ENCODE data around the gene ALDH3A2.

Gene ALDH3A2

GRCh38 chr17:19648475-19649273 is at the start of gene ALDH3A2:
Gene ALDH3A2 (plus strand): TSS chr17:19648751. CDS start chr17:19648972, 221 bp downstream.
- in situ Hi-C loops (cut with MboI; ENCODE audit: low sequenced_read_pairs): no loop called here

GRCh38 chr17:19610311-19610710 is 38.2 kb upstream of the ALDH3A2 start:
- in situ Hi-C loops (cut with MboI; ENCODE audit: low sequenced_read_pairs): no loop called here

GRCh38 chr17:19610879-19611278 is 37.7 kb upstream of the ALDH3A2 start:
- in situ Hi-C loops (cut with MboI; ENCODE audit: low sequenced_read_pairs): no loop called here

GRCh38 chr17:19613979-19614378 is 34.6 kb upstream of the ALDH3A2 start:
- in situ Hi-C loops (cut with MboI; ENCODE audit: low sequenced_read_pairs): no loop called here

GRCh38 chr17:19614900-19615299 is 33.7 kb upstream of the ALDH3A2 start:
- in situ Hi-C loops (cut with MboI; ENCODE audit: low sequenced_read_pairs): no loop called here

- in situ Hi-C loops (cut with MboI; ENCODE audit: low sequenced_read_pairs): no loop called here
Measured at GRCh38 chr17:19618015-19618414, 30.5 kb upstream of the ALDH3A2 start.

- in situ Hi-C loops (cut with MboI; ENCODE audit: low sequenced_read_pairs): no loop called here
Measured at GRCh38 chr17:19619705-19620325, 28.7 kb upstream of the ALDH3A2 start.

GRCh38 chr17:19621697-19622096 is 26.9 kb upstream of the ALDH3A2 start:
- in situ Hi-C loops (cut with MboI; ENCODE audit: low sequenced_read_pairs): no loop called here

GRCh38 chr17:19626079-19626478 is 22.5 kb upstream of the ALDH3A2 start:
- in situ Hi-C loops (cut with MboI; ENCODE audit: low sequenced_read_pairs): no loop called here

GRCh38 chr17:19629449-19629848 is 19.1 kb upstream of the ALDH3A2 start:
- in situ Hi-C loops (cut with MboI; ENCODE audit: low sequenced_read_pairs): no loop called here

GRCh38 chr17:19630035-19630434 is 18.5 kb upstream of the ALDH3A2 start:
- in situ Hi-C loops (cut with MboI; ENCODE audit: low sequenced_read_pairs): no loop called here

GRCh38 chr17:19630661-19631060 is 17.9 kb upstream of the ALDH3A2 start:
- in situ Hi-C loops (cut with MboI; ENCODE audit: low sequenced_read_pairs): no loop called here

GRCh38 chr17:19631905-19632304 is 16.6 kb upstream of the ALDH3A2 start:
- in situ Hi-C loops (cut with MboI; ENCODE audit: low sequenced_read_pairs): no loop called here

GRCh38 chr17:19641687-19642372 is 6.7 kb upstream of the ALDH3A2 start:
- in situ Hi-C loops (cut with MboI; ENCODE audit: low sequenced_read_pairs): no loop called here

GRCh38 chr17:19642373-19642893 is 6.1 kb upstream of the ALDH3A2 start:
- in situ Hi-C loops (cut with MboI; ENCODE audit: low sequenced_read_pairs): no loop called here

GRCh38 chr17:19644493-19645210 is 3.9 kb upstream of the ALDH3A2 start:
- in situ Hi-C loops (cut with MboI; ENCODE audit: low sequenced_read_pairs): no loop called here

- in situ Hi-C loops (cut with MboI; ENCODE audit: low sequenced_read_pairs): no loop called here
Measured at GRCh38 chr17:19645734-19646201, 2.8 kb upstream of the ALDH3A2 start.

GRCh38 chr17:19646788-19647696 is 1.5 kb upstream of the ALDH3A2 start:
- in situ Hi-C loops (cut with MboI; ENCODE audit: low sequenced_read_pairs): no loop called here

GRCh38 chr17:19647697-19648474 is 665 bp upstream of the ALDH3A2 start:
- in situ Hi-C loops (cut with MboI; ENCODE audit: low sequenced_read_pairs): no loop called here
